Activated effector memory CD4-positive, alpha-beta T cell treated with anti-CD3 and anti-CD28 coated beads, Interleukin-2, amount 50 U/mL, for 16 hours (primary cell): Measurements from ENCODE around the gene KRT8.
"Not testable (repeated sequence)": the region's sequence is repeated elsewhere in the genome, so short reads cannot be mapped to it uniquely, and the experiment has no call there.

Experiments
- DNase-seq: peaks from one replicate; pipeline ENCODE4 v3.0.0-alpha.2; 2020

Gene KRT8

GRCh38 chr12:52904509-52905300 is at the start of gene KRT8:
Gene KRT8, minus strand, starts transcription at chr12:52905076. Its CDS starts 95 bp downstream, at chr12:52904981.
- not testable (repeated sequence) for DNase-seq

GRCh38 chr12:52953181-52953841 is 48.4 kb upstream of the KRT8 start:
- no peak for DNase-seq

- DNase-seq, result no peak
Measured at GRCh38 chr12:52952076-52952801, 47.4 kb upstream of the KRT8 start.

GRCh38 chr12:52951640-52952039 is 46.8 kb upstream of the KRT8 start:
- no peak for DNase-seq

GRCh38 chr12:52951126-52951525 is 46.2 kb upstream of the KRT8 start:
- DNase-seq, result no peak

GRCh38 chr12:52950553-52950952 is 45.7 kb upstream of the KRT8 start:
- DNase-seq, result no peak

- DNase-seq, result no peak
Measured at GRCh38 chr12:52949413-52950331, 44.8 kb upstream of the KRT8 start.

GRCh38 chr12:52947738-52948423 is 43.0 kb upstream of the KRT8 start:
- DNase-seq, result no peak

- DNase-seq, result no peak
Measured at GRCh38 chr12:52946797-52947547, 42.1 kb upstream of the KRT8 start.

- no peak for DNase-seq
Measured at GRCh38 chr12:52946334-52946733, 41.5 kb upstream of the KRT8 start.

GRCh38 chr12:52945389-52946232 is 40.7 kb upstream of the KRT8 start:
- DNase-seq, result no peak

- DNase-seq, result no peak
Measured at GRCh38 chr12:52944683-52945388, 40.0 kb upstream of the KRT8 start.

- DNase-seq, result no peak
Measured at GRCh38 chr12:52942901-52943181, 38.0 kb upstream of the KRT8 start.

GRCh38 chr12:52942066-52942900 is 37.4 kb upstream of the KRT8 start:
- no peak for DNase-seq

GRCh38 chr12:52929538-52929937 is 24.7 kb upstream of the KRT8 start:
- no peak for DNase-seq

- DNase-seq, result no peak
Measured at GRCh38 chr12:52927964-52928363, 23.1 kb upstream of the KRT8 start.

- no peak for DNase-seq
Measured at GRCh38 chr12:52926596-52927234, 21.8 kb upstream of the KRT8 start.
